Vagina (tissue), 2 donors: ENCODE data around the gene PRUNE1.
A peak's percentile ranks its signal among the peaks of the same experiment; 100 is the strongest.

ENCODE experiments used
- CTCF ChIP-seq, 3 experiments: fragments of 450-650 bp in 2 of 3; fragments of 200-600 bp in 1 of 3; sonication (generic) in 1 of 3; IDR thresholded peaks; one replicate each; pipeline ENCODE4 v1.5.1; 2017 to 2019; ENCODE audit warnings: antibody characterized with exemption in 3 of 3, mild to moderate bottlenecking in 2 of 3, moderate library complexity in 2 of 3
- POLR2A ChIP-seq, 2 donors: fragments of 450-650 bp; IDR thresholded peaks; one replicate each; pipeline ENCODE4 v1.6.1; 2017; ENCODE audit warnings: antibody characterized with exemption in 2 of 2, mild to moderate bottlenecking in 2 of 2, moderate library complexity in 2 of 2
- POLR2AphosphoS5 ChIP-seq, 2 donors: sonication (generic); formaldehyde crosslinking; IDR thresholded peaks; one replicate each; pipeline ENCODE4 v1.9.0; 2017; ENCODE audit warnings: antibody characterized with exemption in 2 of 2, mild to moderate bottlenecking in 2 of 2, low read depth in 1 of 2; ENCODE audit not compliant: insufficient read depth in 1 of 2

GRCh38 chr1:150974580-150975478 is 33.4 kb upstream of the PRUNE1 start, which contains the start of gene CERS2:
- TF ChIP-seq CTCF (IDR thresholded peaks at IDR 0.05) (no peak), POLR2AphosphoS5 (IDR thresholded peaks at IDR 0.05; ENCODE audit: insufficient read depth in 1 of 2, low read depth in 1 of 2) (no peak), POLR2A (IDR thresholded peaks at IDR 0.05) (peak in 1 of 2 donors; percentile 38)
